ENCODE measurements around the gene YBEY.

The YBEY gene

GRCh38 chr21:46325073-46325912 is 39.2 kb downstream of the YBEY start:
- Histone ChIP-seq H2AFZ (ENCODE audit: low read length) (peak overlapping the region; percentile 77), H3K9me3 (ENCODE audit: insufficient read depth, low read depth, low read length) (no peaks in the 10 kb centered on the region), H3K4me2 (ENCODE audit: low read depth, low read length, poor library complexity, severe bottlenecking) (peak overlapping the region; percentile 95), H3K9ac (ENCODE audit: low read depth, low read length, poor library complexity, severe bottlenecking) (peak overlapping the region; percentile 96), H3F3A (ENCODE audit: low read depth) (peaks cover 16% of the 10 kb centered on the region), H3K9me2 (replicated peaks; ENCODE audit: low read depth, low read length) (no peaks in the 10 kb centered on the region), H4K20me1 (ENCODE audit: insufficient read depth, low read length, poor library complexity, severe bottlenecking) (peaks cover 38% of the 10 kb centered on the region), H3K27me3 (ENCODE audit: insufficient read depth, low read length, poor library complexity, severe bottlenecking) (peaks cover 17% of the 10 kb centered on the region), H3K4me3 (ENCODE audit: low read length, poor library complexity, severe bottlenecking) (peak overlapping the region; percentile 92), H3K4me1 (ENCODE audit: insufficient read depth, low read length, poor library complexity, severe bottlenecking) (peaks cover 48% of the 10 kb centered on the region), H3K79me2 (ENCODE audit: insufficient read depth, low read length) (peaks cover 83% of the 10 kb centered on the region), H3K36me3 (ENCODE audit: insufficient read depth, low read length) (peaks cover 14% of the 10 kb centered on the region; the same call in 1 of the 2 replicates)
- TF ChIP-seq CTCF (conservative IDR thresholded peaks at IDR 0.05; ENCODE audit: low read length) (peak; percentile 35), EZH2phosphoT487 (IDR thresholded peaks at IDR 0.05; ENCODE audit: borderline replicate concordance) (no peak)

- Histone ChIP-seq H2AFZ (ENCODE audit: low read length) (no peak overlapping the region), H3F3A (ENCODE audit: low read depth) (peaks cover 9% of the 10 kb centered on the region), H3K79me2 (ENCODE audit: insufficient read depth, low read length) (peaks cover 89% of the 10 kb centered on the region), H3K9me3 (ENCODE audit: insufficient read depth, low read depth, low read length) (no peaks in the 10 kb centered on the region), H3K4me1 (ENCODE audit: insufficient read depth, low read length, poor library complexity, severe bottlenecking) (peaks cover 42% of the 10 kb centered on the region), H3K9ac (ENCODE audit: low read depth, low read length, poor library complexity, severe bottlenecking) (peak overlapping the region; percentile 96), H3K4me2 (ENCODE audit: low read depth, low read length, poor library complexity, severe bottlenecking) (peak overlapping the region; percentile 95), H3K4me3 (ENCODE audit: low read length, poor library complexity, severe bottlenecking) (peak overlapping the region; percentile 92), H4K20me1 (ENCODE audit: insufficient read depth, low read length, poor library complexity, severe bottlenecking) (peaks cover 41% of the 10 kb centered on the region), H3K27me3 (ENCODE audit: insufficient read depth, low read length, poor library complexity, severe bottlenecking) (peaks cover 17% of the 10 kb centered on the region), H3K36me3 (ENCODE audit: insufficient read depth, low read length) (peaks cover 23% of the 10 kb centered on the region; the same call in 1 of the 2 replicates), H3K9me2 (replicated peaks; ENCODE audit: low read depth, low read length) (no peaks in the 10 kb centered on the region)
- peak; percentile 54 for TF ChIP-seq CTCF (conservative IDR thresholded peaks at IDR 0.05; ENCODE audit: low read length)
- no peak for TF ChIP-seq EZH2phosphoT487 (IDR thresholded peaks at IDR 0.05; ENCODE audit: borderline replicate concordance)
These were observed 40.1 kb downstream of the YBEY start for GRCh38 chr21:46326110-46326703.

DNA sequence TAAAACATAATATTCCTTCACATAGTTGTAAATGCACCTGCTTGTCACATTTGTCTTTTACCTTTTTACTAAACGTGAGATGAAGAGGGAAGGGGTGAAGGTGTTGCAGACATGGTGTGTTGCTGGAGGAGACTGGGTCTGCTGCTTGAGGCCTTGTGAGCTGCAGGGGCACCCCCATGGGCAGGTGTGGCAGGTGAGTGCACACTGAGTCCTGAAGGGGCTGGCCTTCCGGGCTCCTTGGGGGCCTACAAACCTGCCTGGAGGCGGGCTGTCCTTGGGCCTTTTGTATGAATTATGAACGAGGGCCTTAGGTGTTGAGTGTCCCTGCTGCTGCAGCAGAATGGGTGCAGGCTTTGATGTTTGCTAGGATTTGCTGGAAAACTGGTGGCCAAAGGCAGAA is 41.6 kb downstream of the YBEY start:
- no peaks in the 10 kb centered on the region for H3K9me3 ChIP-seq (ENCODE audit: insufficient read depth, low read depth, low read length)
- H3K9ac ChIP-seq (ENCODE audit: low read depth, low read length, poor library complexity, severe bottlenecking) = no peak overlapping the region
- TF ChIP-seq EZH2phosphoT487 (IDR thresholded peaks at IDR 0.05; ENCODE audit: borderline replicate concordance) = no peak
- TF ChIP-seq CTCF (conservative IDR thresholded peaks at IDR 0.05; ENCODE audit: low read length) = no peak
- peaks cover 34% of the 10 kb centered on the region for H3K4me1 ChIP-seq (ENCODE audit: insufficient read depth, low read length, poor library complexity, severe bottlenecking)
- peaks cover 30% of the 10 kb centered on the region for H4K20me1 ChIP-seq (ENCODE audit: insufficient read depth, low read length, poor library complexity, severe bottlenecking)
- H3K4me3 ChIP-seq (ENCODE audit: low read length, poor library complexity, severe bottlenecking) = no peak overlapping the region
- no peaks in the 10 kb centered on the region for H3F3A ChIP-seq (ENCODE audit: low read depth)
- H2AFZ ChIP-seq (ENCODE audit: low read length) = no peak overlapping the region
- H3K9me2 ChIP-seq (replicated peaks; ENCODE audit: low read depth, low read length) = no peaks in the 10 kb centered on the region
- peaks cover 12% of the 10 kb centered on the region for H3K27me3 ChIP-seq (ENCODE audit: insufficient read depth, low read length, poor library complexity, severe bottlenecking)
- peak overlapping the region; percentile 32 for H3K4me2 ChIP-seq (ENCODE audit: low read depth, low read length, poor library complexity, severe bottlenecking)
- peaks cover 33% of the 10 kb centered on the region for H3K36me3 ChIP-seq (ENCODE audit: insufficient read depth, low read length)
- H3K79me2 ChIP-seq (ENCODE audit: insufficient read depth, low read length) = peaks cover 89% of the 10 kb centered on the region
